ENCODE results near the gene PXMP2. TPM values are rescaled to one million over a fixed set of nuclear protein-coding genes. Genes with fewer than 3 reads are reported as not detected.

Gene PXMP2
- 10.9 and 11.0 TPM in 2 replicates for total RNA-seq

DNA sequence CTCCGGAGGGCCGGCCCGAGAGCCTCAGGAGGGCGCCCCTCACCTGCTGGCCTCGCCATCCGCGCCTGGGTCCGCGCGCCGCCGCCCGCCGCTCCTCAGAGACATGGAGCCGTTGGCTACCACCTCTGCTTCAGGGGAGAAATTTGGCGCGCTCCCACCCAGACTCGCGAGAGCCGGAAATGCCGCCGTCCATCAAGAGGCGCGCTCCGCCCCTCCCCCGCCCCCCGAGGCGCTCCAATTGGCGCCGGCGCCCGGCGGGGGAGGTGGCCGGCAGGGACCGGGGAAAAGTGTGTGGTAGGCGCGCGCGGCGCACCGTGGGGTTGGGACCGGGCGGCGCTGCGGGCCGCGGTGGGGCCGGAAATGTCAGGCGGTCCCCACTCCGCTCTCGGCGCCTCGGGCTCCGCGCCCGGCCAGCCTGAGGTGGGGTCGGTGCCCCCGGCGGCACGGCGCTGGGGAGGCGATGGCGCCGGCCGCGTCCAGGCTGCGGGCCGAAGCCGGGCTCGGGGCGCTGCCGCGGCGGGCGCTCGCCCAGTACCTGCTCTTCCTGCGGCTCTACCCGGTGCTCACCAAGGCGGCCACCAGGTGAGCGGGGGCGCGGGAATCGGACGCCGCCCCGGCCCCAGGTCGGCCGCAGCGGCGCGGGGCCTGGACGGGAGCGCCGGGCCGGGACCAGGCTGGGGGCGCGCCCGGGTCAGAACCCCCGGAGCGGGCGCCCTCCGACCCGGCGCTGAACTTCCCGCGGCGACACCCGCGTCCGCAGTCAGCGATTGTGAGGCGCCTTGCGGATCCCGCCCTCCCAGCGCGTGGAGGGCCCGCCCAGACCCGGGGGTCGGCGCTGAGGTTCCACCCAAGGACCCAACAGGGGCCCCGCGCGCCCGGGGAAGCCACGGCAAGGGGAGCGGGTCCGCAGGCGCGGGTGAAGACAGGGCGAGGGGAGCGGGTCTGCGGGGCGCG lies at the start of gene PXMP2, which contains the start of gene POLE:
TSS of gene PXMP2 (plus strand) at position 377 of the 954 bp plus-strand sequence. CDS start at position 461, 84 bp downstream.
TSS of gene POLE (minus strand) at position 132 of the 954 bp plus-strand sequence. CDS start at position 105, 27 bp downstream.

DNA sequence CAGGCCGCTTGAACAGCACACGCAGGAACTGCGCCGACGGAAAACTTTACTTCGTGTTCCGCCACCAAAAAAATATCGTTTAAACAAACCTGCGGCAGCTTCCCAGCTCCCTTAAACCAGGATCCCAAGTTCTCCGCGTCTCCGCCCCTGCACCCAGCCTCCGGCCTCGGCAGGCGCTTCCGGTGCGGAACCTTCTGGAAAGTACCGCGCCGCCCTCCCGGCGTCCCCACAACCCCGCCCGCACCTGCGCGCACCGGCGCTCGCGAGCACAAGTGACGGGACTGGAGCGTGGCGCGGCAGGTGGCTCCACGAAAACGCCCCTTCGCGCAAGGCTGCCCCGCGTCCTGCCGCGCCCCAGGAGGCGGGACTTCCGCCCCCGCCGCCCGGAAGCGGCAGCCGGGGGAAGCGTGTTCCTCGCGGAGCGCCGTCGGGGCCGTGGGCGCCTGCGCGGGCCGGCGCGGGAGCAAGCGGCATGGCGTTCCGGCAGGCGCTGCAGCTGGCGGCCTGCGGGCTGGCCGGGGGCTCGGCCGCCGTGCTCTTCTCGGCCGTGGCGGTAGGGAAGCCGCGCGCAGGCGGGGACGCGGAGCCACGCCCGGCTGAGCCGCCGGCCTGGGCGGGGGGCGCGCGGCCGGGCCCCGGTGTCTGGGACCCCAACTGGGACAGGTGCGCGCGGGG lies 23.2 kb downstream of the PXMP2 start, which contains the start of gene PGAM5:
TSS of gene PGAM5 (plus strand) at position 438 of the 675 bp plus-strand sequence. CDS start at position 473, 35 bp downstream.

Small RNA genes lying within 50 kb of the gene (small RNA-seq; reads per million reads assigned to genes)
- gene RNA5SP379 (ENCODE audit: low replicate concordance), result 0.13 reads per million

Other genes with a start within 250 kb of the PXMP2 start
- gene FBRSL1, start 197.4 kb upstream of the PXMP2 start, total RNA-seq, result 7.4 and 8.6 TPM in 2 replicates
- gene LRCOL1, start 77.0 kb upstream of the PXMP2 start, total RNA-seq, result not detected in 2 replicates
- gene P2RX2, start 68.8 kb upstream of the PXMP2 start, total RNA-seq, result not detected in 2 replicates
- gene POLE, start 245 bp upstream of the PXMP2 start, total RNA-seq, result 6.8 and 70.6 TPM in 2 replicates
- gene PGAM5, start 23.3 kb downstream of the PXMP2 start, total RNA-seq, result 23.9 and 73.7 TPM in 2 replicates
- gene ANKLE2, start 74.2 kb downstream of the PXMP2 start, total RNA-seq, result 114 and 154 TPM in 2 replicates
- 155 and 184 TPM in 2 replicates for gene GOLGA3, start 141.3 kb downstream of the PXMP2 start, total RNA-seq
- 48.8 and 52.1 TPM in 2 replicates for gene CHFR, start 200.0 kb downstream of the PXMP2 start, total RNA-seq

All from placental pericyte (primary cell).